Measurements from ENCODE around the gene EGFL7. TPM values are rescaled to one million over a fixed set of nuclear protein-coding genes. Genes with fewer than 3 reads are reported as not detected.

EGFL7 gene
- total RNA-seq, 1 experiment from 2014 or later, result 38.0 TPM

DNA sequence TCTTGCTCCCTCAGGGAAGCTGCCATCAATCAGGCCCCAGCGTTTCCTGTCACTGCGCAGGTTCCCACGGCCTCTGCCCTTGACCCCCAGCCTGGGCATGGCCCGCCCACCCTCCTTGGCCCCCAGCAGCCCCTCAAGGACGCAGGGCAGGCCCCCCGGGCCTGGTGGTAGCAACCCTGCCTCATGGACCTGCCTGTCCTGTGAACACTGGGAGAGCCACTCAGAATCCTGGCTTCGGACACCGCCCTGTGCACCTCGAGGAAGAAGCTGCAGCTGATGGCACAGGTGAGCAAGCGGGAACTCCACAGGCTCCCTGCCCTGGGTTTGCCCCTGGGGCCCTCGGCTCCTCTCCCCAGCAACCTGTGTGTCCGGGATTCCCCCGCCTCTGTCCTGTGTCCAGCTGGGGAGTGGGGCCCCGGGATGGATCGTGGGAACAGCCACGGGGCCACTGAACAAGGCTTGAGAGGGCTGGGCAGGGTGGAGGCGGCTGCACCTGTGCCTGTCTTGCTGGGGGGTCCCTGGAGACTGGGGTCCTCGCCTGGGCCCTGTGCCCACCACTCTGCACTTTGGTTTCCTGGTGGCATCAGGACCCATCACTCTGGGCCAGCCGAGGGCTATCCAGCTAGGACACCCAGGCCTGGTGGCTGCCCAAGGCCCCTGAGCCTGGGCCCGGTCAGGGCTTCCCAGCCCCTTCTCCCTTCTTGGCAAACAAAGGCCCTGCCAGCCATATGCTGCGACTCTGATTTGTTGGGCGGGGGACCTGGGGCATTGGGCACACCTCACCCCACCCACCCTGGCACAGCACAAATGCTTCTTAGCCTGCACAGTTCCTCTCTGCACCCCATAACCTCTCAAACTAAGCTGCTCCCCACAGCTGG, 33.5 kb upstream of the EGFL7 start:
- no peaks in the 10 kb centered on the region for H3K9me3 ChIP-seq (ENCODE audit: control insufficient read depth, low read depth, low read length)
- H3K4me2 ChIP-seq (ENCODE audit: insufficient read depth, insufficient read length, low read length), result no peak overlapping the region
- no peak overlapping the region for H4K91ac ChIP-seq (ENCODE audit: insufficient read length, low read depth, low read length)
- H3K4me1 ChIP-seq (ENCODE audit: insufficient read depth, low read length), result no peaks in the 10 kb centered on the region
- no peak overlapping the region for H3K56ac ChIP-seq (ENCODE audit: insufficient read length, low read depth, low read length)
- H3T11ph ChIP-seq (ENCODE audit: low read length), result no peak overlapping the region
- H3K27ac ChIP-seq (ENCODE audit: insufficient read length, low read depth, low read length), result no peak overlapping the region
- no peaks in the 10 kb centered on the region for H3K27me3 ChIP-seq (ENCODE audit: insufficient read depth, low read length)
- H3K4me3 Mint-ChIP-seq, result no peak overlapping the region
- no peak overlapping the region for H2BK20ac ChIP-seq (ENCODE audit: low read depth, low read length, poor library complexity, severe bottlenecking)
- no peaks in the 10 kb centered on the region for H3K9me3 Mint-ChIP-seq
- DNase-seq, result no peak
- no peak overlapping the region for H2BK12ac ChIP-seq (ENCODE audit: insufficient read length, low read depth, low read length)
- H3K4ac ChIP-seq (ENCODE audit: low read depth, low read length), result no peak overlapping the region
- no peak overlapping the region for H2BK15ac ChIP-seq (ENCODE audit: low read depth, low read length)
- no peaks in the 10 kb centered on the region for H3K79me1 ChIP-seq (ENCODE audit: insufficient read depth, low read depth, low read length, poor library complexity, severe bottlenecking)
- WGBS (ENCODE audit: extremely low coverage, insufficient read length, low lambda C conversion rate), result no CpG with 5 or more reads among the region's 22 CpGs
- H2AK5ac ChIP-seq (ENCODE audit: insufficient read length, low read length), result no peak overlapping the region
- no peaks in the 10 kb centered on the region for H3K79me2 ChIP-seq (ENCODE audit: insufficient read depth, low read length)
- no peak overlapping the region for H3K18ac ChIP-seq (ENCODE audit: insufficient read length, low read depth, low read length)
- H2BK5ac ChIP-seq (ENCODE audit: insufficient read length, low read length), result no peak overlapping the region
- H3K23ac ChIP-seq (ENCODE audit: insufficient read length, low read depth, low read length), result no peak overlapping the region
- no peak overlapping the region for H2AFZ ChIP-seq (ENCODE audit: low read length)
- no peaks in the 10 kb centered on the region for H3K36me3 Mint-ChIP-seq (ENCODE audit: insufficient read depth in 1 of 3, low read depth in 3 of 3)
- H3K4me1 Mint-ChIP-seq, result 0 out of 4 replicates have a peak, but pooled peaks cover 0 to 2% of the 10 kb centered on the region in 2 experiments
- H2BK120ac ChIP-seq (ENCODE audit: low read depth, low read length, poor library complexity, severe bottlenecking), result no peak overlapping the region
- H4K20me1 ChIP-seq (ENCODE audit: control insufficient read depth, insufficient read depth, insufficient read length), result peaks cover 7% of the 10 kb centered on the region
- peaks cover 2% of the 10 kb centered on the region; the same call in 1 of the 2 replicates for H3K27me3 Mint-ChIP-seq (ENCODE audit: low read depth)
- TF ChIP-seq, protein P1, sequence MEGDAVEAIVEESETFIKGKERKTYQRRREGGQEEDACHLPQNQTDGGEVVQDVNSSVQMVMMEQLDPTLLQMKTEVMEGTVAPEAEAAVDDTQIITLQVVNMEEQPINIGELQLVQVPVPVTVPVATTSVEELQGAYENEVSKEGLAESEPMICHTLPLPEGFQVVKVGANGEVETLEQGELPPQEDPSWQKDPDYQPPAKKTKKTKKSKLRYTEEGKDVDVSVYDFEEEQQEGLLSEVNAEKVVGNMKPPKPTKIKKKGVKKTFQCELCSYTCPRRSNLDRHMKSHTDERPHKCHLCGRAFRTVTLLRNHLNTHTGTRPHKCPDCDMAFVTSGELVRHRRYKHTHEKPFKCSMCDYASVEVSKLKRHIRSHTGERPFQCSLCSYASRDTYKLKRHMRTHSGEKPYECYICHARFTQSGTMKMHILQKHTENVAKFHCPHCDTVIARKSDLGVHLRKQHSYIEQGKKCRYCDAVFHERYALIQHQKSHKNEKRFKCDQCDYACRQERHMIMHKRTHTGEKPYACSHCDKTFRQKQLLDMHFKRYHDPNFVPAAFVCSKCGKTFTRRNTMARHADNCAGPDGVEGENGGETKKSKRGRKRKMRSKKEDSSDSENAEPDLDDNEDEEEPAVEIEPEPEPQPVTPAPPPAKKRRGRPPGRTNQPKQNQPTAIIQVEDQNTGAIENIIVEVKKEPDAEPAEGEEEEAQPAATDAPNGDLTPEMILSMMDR (conservative IDR thresholded peaks at IDR 0.05), result no peak
- H4K5ac ChIP-seq (ENCODE audit: insufficient read length, low read depth, low read length), result no peak overlapping the region
- H3K27ac Mint-ChIP-seq, result peak overlapping the region in 1 of 3 experiments; percentile 67; a peak in 1 of 7 replicates
- no peak overlapping the region for H3K14ac ChIP-seq (ENCODE audit: insufficient read depth, low read length)
- no peak overlapping the region for H4K8ac ChIP-seq (replicated peaks; ENCODE audit: insufficient read length, low read depth, low read length)
- no peak overlapping the region for H3K9ac ChIP-seq (ENCODE audit: extremely low read depth, insufficient read length, low read length)
- H3K23me2 ChIP-seq (ENCODE audit: insufficient read length, low read depth, low read length, poor library complexity, severe bottlenecking), result no peaks in the 10 kb centered on the region

Data from H9 (cell line).